DOHH2 (cell line): ENCODE measurements around the gene FBXW7.

ENCODE experiments used
- CTCF ChIP-seq: fragments of 200-600 bp; sonication (generic); IDR thresholded peaks from one replicate; pipeline ENCODE4 v1.5.1; 2014; ENCODE audit warnings: antibody characterized with exemption, mild to moderate bottlenecking, low read depth, low read length; ENCODE audit not compliant: poor library complexity, severe bottlenecking
- EZH2phosphoT487 ChIP-seq: fragments of 200-600 bp; sonication (generic); IDR thresholded peaks from 2 replicates; pipeline ENCODE4 v1.6.1; 2017; ENCODE audit warnings: borderline replicate concordance, mild to moderate bottlenecking, antibody characterized with exemption, low read length, moderate library complexity, mixed read lengths

GRCh38 chr4:152363904-152364303 lies 172.0 kb downstream of the FBXW7 start:
- TF ChIP-seq CTCF (no peak), EZH2phosphoT487 (no peak)
